Activated naive CD8-positive, alpha-beta T cell treated with anti-CD3 and anti-CD28 coated beads, Interleukin-2, amount 10 ng/mL, durations not matched to agents 7 days and 5 days (primary cell): Measurements from ENCODE around the gene ASB6. TPM values are rescaled to one million over a fixed set of nuclear protein-coding genes. Genes with fewer than 3 reads are reported as not detected.
A peak's percentile ranks its signal among the peaks of the same experiment; 100 is the strongest.

ENCODE experiments used
- ATAC-seq: fragments of 150-1000 bp; cut with Tn5 transposase; one replicate; pipeline ENCODE4 v1.10.0; 2021; ENCODE audit warnings: low read depth, moderate library complexity
- POLR2A ChIA-PET: fragments of 350-600 bp; sonication (Branson Sonifier 250); formaldehyde crosslinking; loops from one replicate; lab custom pipeline; 2021; ENCODE audit warnings: antibody characterized with exemption; lab: Charles Lee
- DNase-seq: peaks from one replicate; pipeline ENCODE4 v3.0.0; 2021
- H3K27ac Mint-ChIP-seq: one replicate; pipeline ENCODE4 v1.8.0; 2022; ENCODE audit warnings: mild to moderate bottlenecking, mixed read lengths
- H3K27me3 Mint-ChIP-seq: one replicate; pipeline ENCODE4 v1.8.0; 2022; ENCODE audit warnings: mild to moderate bottlenecking, moderate library complexity, mixed read lengths
- H3K36me3 Mint-ChIP-seq: one replicate; pipeline ENCODE4 v1.8.0; 2021; ENCODE audit warnings: mild to moderate bottlenecking, mixed read lengths
- H3K4me1 Mint-ChIP-seq: one replicate; pipeline ENCODE4 v1.8.0; 2021; ENCODE audit warnings: mixed read lengths
- H3K4me3 Mint-ChIP-seq: one replicate; pipeline ENCODE4 v1.8.0; 2022; ENCODE audit warnings: mild to moderate bottlenecking, moderate library complexity, mixed read lengths
- H3K9me3 Mint-ChIP-seq: one replicate; pipeline ENCODE4 v1.8.0; 2021; ENCODE audit warnings: mixed read lengths
- total RNA-seq, 2 experiments: library from RNA; stranded (reverse); gene quantifications; one replicate each; pipeline ENCODE4 v1.2.3, GENCODE V29; 2021

Gene ASB6
- total RNA-seq, 2 experiments from 2014 or later: 27.8 to 29.0 TPM

DNA sequence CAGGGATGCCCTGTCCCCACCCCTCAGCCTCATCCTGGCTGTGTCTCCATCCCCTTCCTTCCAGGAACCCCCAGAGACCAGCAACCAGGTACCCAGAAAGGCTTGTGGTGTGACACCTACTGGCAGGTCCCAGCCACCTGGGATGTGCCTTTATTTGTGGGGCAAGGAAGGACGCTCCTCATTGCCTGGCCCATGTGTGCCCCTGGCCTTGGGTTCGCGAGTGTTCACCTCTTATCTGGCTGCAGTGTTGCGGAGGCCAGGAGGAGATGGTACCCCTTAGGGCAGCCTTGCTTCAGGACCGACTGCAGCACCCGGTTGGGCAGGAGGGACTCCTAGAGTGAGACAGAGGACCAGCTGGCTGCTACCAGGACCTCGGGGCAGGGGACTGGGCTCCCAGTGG, 29.8 kb downstream of the ASB6 start:
- no peaks in the 10 kb centered on the region for H3K36me3 Mint-ChIP-seq
- DNase-seq (no peak), ATAC-seq (no peak)
- peaks cover 16% of the 10 kb centered on the region for H3K4me1 Mint-ChIP-seq
- POLR2A ChIA-PET: interaction anchor here (1.6 kb wide), 1 partner anchor 14 kb away, joined by 4 read pairs; the partner anchor contains the start of gene NTMT1
- H3K27ac Mint-ChIP-seq: no peak overlapping the region
- H3K9me3 Mint-ChIP-seq: no peaks in the 10 kb centered on the region
- peaks cover 7% of the 10 kb centered on the region for H3K27me3 Mint-ChIP-seq
- H3K4me3 Mint-ChIP-seq: no peak overlapping the region

DNA sequence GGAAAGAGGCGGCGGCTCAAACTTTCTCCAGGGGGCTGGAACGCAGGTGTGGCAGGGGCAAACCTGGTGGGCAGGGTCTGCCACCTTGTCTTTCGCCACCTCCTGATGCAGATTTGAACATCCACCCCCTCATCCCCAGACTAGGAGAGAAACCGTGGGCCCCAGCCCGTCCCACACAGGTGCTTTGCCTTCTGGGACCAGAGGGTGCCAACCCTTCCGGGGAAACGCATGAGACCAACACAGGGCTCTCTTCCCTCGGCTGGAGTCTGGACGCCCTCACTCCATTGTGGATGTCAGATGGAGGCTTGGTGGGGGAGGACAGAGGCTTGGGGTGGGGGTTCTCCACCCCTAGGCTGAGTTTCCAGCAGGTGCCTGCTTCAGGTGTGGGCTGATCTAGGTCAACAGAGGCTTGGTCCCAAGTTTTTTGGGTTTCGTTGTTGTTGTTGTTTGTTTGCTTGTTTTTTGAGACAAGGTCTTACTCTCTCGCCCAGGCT, 30.6 kb downstream of the ASB6 start:
- Mint-ChIP-seq H3K4me3 (no peak overlapping the region), H3K27me3 (peaks cover 3% of the 10 kb centered on the region), H3K36me3 (no peaks in the 10 kb centered on the region), H3K27ac (peak overlapping the region; percentile 79), H3K9me3 (no peaks in the 10 kb centered on the region), H3K4me1 (peaks cover 20% of the 10 kb centered on the region)
- ATAC-seq (no peak), DNase-seq (no peak)
- POLR2A ChIA-PET: interaction anchor here (0.5 to 1.6 kb wide), 5 partner anchors 13 to 811 kb away, joined by 3 to 4 read pairs (median 4); partner anchors contain the start of gene NTMT1

DNA sequence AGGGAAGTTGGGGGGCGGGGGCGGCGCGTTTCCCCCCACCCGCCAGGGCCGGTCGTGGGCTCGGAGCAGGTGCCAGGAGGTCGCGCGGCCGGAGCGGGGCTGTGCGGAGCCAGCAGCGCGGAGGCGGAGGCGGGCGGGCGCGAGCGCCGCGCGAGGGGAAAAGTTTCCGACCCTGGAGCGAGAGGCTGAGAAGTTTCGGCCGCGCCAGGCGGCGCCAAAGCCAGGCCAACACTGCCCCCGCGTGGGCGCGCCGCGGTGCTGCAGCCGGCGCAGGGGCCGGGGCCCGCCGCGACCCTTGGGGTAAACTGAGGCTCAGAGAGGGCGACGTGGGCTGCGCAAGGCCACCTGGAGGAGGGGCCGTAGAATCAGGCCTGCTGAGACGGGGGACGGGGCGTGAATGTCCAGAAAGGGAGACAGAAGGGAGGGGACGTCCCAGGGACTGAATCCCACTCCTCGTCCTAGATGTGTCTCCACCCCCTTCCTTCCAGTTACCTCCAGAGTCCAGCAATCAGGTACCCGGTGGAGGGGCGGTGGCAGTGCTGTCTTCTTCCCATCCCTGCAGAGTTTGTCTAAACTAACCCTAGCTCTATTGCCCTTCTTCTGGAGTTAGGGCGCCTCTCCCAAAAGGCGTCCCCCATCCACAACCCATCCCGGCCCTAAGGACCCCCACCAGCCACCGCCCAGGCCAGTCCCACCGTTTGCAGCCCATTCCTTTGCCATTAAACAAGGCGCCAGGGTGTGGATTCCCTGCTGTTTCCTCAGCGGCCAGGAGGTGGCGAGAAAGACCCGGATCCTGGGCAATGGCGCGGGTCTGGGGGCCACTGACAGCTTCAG, 31.3 kb downstream of the ASB6 start:
- peak; percentile 63 for ATAC-seq

DNA sequence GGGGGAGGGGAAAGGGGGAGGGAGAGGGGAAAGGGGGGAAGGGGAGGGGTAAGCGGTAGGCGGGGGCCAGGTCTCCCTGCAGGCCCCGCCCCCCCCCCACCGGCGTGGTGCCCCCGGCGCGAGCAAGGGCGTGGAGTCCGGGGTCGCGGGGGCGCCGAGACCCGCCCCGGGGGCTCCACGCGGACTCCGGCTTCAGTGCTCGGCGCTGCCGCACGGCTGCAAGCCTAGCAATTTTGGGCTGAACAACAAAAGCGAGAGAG, 31.8 kb downstream of the ASB6 start:
- Mint-ChIP-seq H3K4me3 (peak overlapping the region; percentile 78), H3K36me3 (no peaks in the 10 kb centered on the region), H3K4me1 (peaks cover 25% of the 10 kb centered on the region), H3K27me3 (peaks cover 2% of the 10 kb centered on the region), H3K27ac (no peak overlapping the region), H3K9me3 (no peaks in the 10 kb centered on the region)
- no peak for ATAC-seq
- POLR2A ChIA-PET: no interaction called here
- no peak for DNase-seq

More for the DNA sequence above, 31.3 kb downstream of the ASB6 start:
- no peaks in the 10 kb centered on the region for H3K9me3 Mint-ChIP-seq
- POLR2A ChIA-PET: interaction anchor here (0.5 to 1.6 kb wide), 5 partner anchors 13 to 810 kb away, joined by 3 to 4 read pairs (median 4); partner anchors contain the start of gene NTMT1
- peak overlapping the region; percentile 78 for H3K4me3 Mint-ChIP-seq
- peaks cover 25% of the 10 kb centered on the region for H3K4me1 Mint-ChIP-seq
- peak overlapping the region; percentile 79 for H3K27ac Mint-ChIP-seq
- H3K27me3 Mint-ChIP-seq: peaks cover 2% of the 10 kb centered on the region
- no peaks in the 10 kb centered on the region for H3K36me3 Mint-ChIP-seq
- DNase-seq: peak; percentile 83

DNA sequence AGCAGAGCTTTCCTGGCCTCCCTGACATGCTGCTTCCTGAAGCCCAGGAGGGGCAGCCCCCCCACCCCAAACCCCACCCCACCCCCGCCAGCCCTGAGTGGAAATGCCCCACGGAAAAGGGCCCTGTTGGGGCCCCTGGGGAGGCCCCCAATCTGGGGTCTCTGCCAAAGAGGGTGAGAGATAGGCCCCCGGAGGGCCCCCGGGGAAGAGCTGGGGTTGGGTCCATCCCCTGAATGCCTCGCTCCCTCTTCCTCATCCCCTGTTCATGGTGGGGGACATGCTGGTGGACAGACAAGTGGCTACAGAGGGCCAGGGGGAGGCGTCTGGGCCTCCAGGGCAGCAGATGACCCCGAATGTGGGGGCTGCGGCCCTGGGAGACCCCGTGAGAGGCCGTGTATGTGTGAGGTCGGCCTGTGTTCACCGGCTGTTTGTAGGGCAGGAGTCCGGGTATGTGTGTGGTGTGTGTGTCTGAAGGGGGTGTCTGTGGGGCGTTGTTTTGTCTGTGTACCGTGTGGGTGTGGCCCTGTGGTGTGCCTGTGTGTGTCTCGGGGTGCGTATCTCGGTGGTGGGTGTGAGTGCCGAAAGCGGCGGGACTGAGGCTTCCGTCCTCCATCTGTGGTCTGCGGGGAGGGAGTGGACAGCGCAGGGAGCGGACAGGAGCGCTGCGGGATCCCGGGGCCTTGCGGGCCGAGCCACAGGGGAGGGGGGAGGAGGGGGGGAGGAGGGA, 32.3 kb downstream of the ASB6 start:
- peaks cover 29% of the 10 kb centered on the region for H3K4me1 Mint-ChIP-seq
- peak overlapping the region; percentile 91 for H3K4me3 Mint-ChIP-seq
- POLR2A ChIA-PET: interaction anchor here (0.6 to 1.7 kb wide), 5 partner anchors 16 to 463 kb away, joined by 3 to 7 read pairs (median 4); partner anchors contain the start of genes IER5L and NTMT1
- peak overlapping the region; percentile 94 for H3K27ac Mint-ChIP-seq
- DNase-seq: peak; percentile 67
- peak; percentile 19 for ATAC-seq
- H3K36me3 Mint-ChIP-seq: no peaks in the 10 kb centered on the region
- H3K27me3 Mint-ChIP-seq: peaks cover 2% of the 10 kb centered on the region
- H3K9me3 Mint-ChIP-seq: no peaks in the 10 kb centered on the region

DNA sequence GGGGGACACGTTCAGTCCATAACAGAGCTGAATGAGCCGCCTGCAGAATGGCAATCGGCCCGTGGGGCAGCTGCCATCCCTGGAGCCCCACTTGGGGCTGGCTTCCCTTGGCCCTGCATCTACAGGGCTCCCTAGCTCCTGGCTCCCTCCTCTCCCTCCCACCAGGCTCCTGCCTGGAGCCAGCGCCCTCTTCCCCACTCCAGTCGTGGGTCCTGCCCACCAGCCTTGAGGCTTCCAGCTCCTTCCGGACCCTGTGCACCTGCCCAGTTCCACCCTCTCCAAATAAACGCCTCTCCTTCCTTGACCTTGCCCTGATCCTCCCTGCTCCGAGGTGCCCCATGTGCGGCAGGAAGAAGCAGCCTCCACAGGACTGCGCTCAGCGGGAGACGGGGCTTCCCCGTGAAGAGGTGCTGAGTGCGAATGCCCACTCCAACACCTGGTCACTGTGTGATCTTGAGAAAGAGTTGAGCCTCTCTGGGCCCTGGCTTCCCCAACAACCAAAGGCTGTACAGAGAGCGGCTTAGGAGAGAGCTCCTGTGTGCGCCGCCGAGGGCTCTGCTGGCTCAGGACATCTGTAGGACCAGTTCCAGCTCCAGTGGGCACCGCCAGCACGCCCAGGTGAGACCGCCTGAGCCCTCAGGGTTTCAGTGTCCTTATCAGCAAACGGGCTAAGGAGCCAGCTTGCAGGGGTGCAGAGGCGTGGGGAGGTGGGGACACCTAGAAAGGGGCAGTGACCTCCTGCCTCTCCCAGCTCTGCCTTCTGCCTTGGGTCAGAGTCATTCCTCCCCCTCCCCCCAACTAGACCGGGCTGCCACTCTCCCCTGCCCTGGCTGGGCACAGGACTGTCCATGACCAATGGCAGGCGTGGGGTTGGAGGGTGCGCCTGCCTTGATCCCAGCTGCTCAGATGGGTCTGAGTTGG, 33.1 kb downstream of the ASB6 start:
- POLR2A ChIA-PET: interaction anchor here (0.6 to 1.7 kb wide), 9 partner anchors 8 to 469 kb away, joined by 3 to 7 read pairs (median 3); partner anchors contain the start of genes IER5L and NTMT1
- peak; percentile 39 for DNase-seq
- Mint-ChIP-seq H3K9me3 (no peaks in the 10 kb centered on the region), H3K36me3 (no peaks in the 10 kb centered on the region), H3K4me1 (peaks cover 33% of the 10 kb centered on the region), H3K27ac (peak overlapping the region; percentile 60), H3K4me3 (no peak overlapping the region), H3K27me3 (peaks cover 2% of the 10 kb centered on the region)
- ATAC-seq: no peak

DNA sequence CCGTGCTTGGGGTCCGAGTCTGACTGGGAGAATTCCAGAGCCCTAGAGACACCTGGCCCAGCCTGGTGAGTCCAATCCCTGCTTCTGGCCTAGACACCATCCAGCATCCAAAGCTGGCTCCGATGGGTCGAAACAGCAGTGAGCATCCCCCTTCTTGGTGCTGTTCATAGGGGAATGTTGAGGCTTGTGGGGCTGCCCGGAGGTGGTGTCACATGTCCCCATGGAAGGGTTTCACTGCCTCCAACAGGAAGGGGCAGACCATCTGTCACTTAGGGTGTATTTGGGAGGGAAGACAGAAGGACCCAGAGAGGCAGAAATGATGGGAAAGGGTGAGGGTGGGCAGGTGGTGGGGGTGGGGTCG, 34.9 kb downstream of the ASB6 start:
- Mint-ChIP-seq H3K27ac (peak overlapping the region; percentile 92), H3K36me3 (no peaks in the 10 kb centered on the region), H3K27me3 (peaks cover 2% of the 10 kb centered on the region), H3K4me3 (peak overlapping the region; percentile 39), H3K9me3 (no peaks in the 10 kb centered on the region), H3K4me1 (peaks cover 45% of the 10 kb centered on the region)
- DNase-seq: no peak
- ATAC-seq: no peak
- POLR2A ChIA-PET: interaction anchor here (0.6 to 2.7 kb wide), 8 partner anchors 10 to 469 kb away, joined by 3 to 11 read pairs (median 4); partner anchors contain the start of gene IER5L

DNA sequence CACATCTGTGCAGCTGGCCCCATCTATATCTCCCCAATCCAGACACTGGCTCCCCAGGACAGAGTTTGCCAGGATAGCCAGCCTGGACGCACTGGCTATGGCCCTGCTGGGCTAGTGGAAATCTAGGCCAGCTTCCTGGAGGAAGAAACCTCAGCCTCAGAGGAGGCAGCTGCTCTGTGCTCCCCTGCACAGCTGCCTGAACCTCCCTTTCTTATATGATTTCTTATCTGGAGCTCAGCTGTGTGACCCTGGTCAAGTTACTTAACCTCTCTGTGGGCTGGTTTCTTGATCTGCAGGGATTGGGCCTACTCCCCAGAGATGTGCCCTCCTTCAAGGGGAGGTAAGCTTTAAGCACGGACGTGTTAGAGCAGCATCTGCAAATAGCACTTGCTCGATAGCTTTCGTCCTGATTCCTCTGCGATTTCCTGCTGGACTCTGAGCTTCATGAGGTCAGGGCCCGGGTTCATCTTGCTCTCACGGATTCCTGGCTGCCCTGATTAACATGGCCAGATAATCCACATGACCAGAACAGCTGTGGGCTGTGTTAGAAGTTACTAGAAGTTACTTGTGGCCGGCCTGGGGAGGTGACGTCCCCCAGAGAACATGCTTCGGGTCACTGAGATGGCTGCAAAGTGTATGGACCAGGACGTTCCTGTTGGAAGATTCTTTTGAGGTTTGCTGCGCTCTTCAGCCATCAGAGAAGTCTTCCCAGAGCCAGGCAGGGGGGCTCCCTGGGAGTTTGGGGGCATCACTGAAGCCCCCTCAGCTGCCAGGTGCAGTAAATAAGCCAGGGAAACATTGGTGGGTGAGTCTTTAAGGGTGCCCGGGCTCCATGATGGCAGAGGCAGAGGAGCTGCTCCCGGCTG, 35.6 kb downstream of the ASB6 start:
- Mint-ChIP-seq H3K27ac (peak overlapping the region; percentile 92), H3K4me1 (peaks cover 45% of the 10 kb centered on the region)

DNA sequence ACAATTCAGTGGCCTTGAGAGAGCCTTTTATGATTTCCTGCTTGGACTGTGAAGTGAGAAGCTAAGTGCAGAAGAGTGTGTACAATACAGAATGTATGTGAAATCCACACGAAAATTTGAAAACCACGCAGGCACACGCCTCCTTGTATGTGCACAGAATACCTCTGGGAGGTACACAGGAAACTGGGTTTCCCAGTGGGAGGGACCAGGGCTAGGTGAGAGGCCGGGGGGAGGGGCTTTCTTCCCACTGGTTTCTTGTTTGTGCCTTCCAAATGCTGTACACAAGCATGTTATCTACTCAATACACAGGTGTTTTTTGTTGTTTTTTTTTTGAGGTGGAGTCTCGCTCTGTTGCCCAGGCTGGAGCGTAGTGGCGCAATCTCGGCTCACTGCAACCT, 37.2 kb downstream of the ASB6 start:
- H3K36me3 Mint-ChIP-seq: no peaks in the 10 kb centered on the region
- peaks cover 40% of the 10 kb centered on the region for H3K4me1 Mint-ChIP-seq
- DNase-seq (no peak), ATAC-seq (no peak)
- POLR2A ChIA-PET: interaction anchor here (0.5 to 0.7 kb wide), 2 partner anchors 146 to 1463 kb away, joined by 3 to 6 read pairs; no protein-coding TSS in a partner anchor
- H3K27ac Mint-ChIP-seq: peak overlapping the region; percentile 57
- H3K27me3 Mint-ChIP-seq: peaks cover under 1% of the 10 kb centered on the region
- H3K4me3 Mint-ChIP-seq: peak overlapping the region; percentile 35
- H3K9me3 Mint-ChIP-seq: no peaks in the 10 kb centered on the region

More for the DNA sequence above, 35.6 kb downstream of the ASB6 start:
- POLR2A ChIA-PET: interaction anchor here (0.6 to 2.7 kb wide), 11 partner anchors 10 to 468 kb away, joined by 3 to 11 read pairs (median 5); partner anchors contain the start of gene IER5L
- peaks cover 2% of the 10 kb centered on the region for H3K27me3 Mint-ChIP-seq
- no peaks in the 10 kb centered on the region for H3K9me3 Mint-ChIP-seq
- DNase-seq (no peak), ATAC-seq (no peak)
- no peaks in the 10 kb centered on the region for H3K36me3 Mint-ChIP-seq
- H3K4me3 Mint-ChIP-seq: no peak overlapping the region

DNA sequence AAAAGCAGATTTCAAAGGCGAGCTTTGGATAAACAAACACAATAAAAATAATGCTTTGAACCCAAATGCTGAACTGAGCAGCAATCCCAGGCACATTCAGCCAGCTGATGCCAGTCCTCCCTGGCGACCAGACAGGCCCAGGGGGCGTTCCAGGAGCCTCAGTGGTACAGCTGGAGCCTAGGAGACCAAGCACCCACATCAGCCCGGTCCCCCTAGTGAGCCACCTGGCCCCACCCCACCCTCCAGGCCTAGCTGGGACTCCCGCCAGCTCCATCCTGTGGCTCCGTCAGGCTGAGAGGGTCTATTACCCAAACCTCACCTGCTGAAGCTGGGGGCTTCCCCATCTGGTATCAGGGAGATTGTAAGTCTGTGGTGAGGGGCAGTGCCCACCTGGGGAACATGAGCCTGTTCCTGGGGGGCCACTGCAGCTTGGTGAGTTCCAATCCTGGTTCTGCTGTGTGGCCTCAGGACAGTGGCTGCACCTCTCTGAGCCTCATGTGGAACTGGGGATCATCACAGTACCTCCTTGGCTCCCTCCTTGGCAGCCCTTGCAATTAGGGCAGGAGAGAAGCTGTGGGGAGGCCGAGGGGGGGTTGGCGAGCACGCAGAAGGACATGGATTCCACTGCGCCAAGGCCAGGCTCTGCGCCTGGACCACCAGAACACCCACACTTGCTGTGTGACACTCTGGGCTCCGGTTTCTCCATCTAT, 37.7 kb downstream of the ASB6 start:
- Mint-ChIP-seq H3K4me1 (peaks cover 38% of the 10 kb centered on the region), H3K4me3 (peak overlapping the region; percentile 35), H3K27me3 (no peaks in the 10 kb centered on the region), H3K36me3 (peaks cover 2% of the 10 kb centered on the region), H3K27ac (peak overlapping the region; percentile 57), H3K9me3 (no peaks in the 10 kb centered on the region)
- DNase-seq: no peak
- POLR2A ChIA-PET: interaction anchor here (0.5 to 0.9 kb wide), 3 partner anchors 146 to 1462 kb away, joined by 3 to 6 read pairs (median 3); partner anchors contain the start of gene IER5L
- no peak for ATAC-seq
